AG20443 (cell line): ENCODE results near the gene LMF1.
"Not testable (repeated sequence)": the region's sequence is repeated elsewhere in the genome, so short reads cannot be mapped to it uniquely, and the experiment has no call there.

Source experiments
- DNase-seq: peaks from one replicate; pipeline ENCODE4 v3.0.0; 2012; ENCODE audit warnings: low spot score, mixed read lengths

The LMF1 gene

DNA sequence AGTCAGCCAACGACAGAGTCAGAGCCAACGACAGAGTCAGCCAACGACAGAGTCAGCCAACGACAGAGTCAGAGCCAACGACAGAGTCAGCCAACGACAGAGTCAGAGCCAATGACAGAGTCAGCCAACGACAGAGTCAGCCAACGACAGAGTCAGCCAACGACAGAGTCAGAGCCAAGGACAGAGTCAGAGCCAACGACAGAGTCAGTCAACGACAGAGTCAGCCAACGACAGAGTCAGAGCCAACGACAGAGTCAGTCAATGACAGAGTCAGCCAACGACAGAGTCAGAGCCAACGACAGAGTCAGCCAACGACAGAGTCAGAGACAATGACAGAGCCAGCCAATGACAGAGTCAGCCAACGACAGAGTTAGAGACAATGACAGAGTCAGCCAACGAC, 22.0 kb downstream of the LMF1 start:
- not testable (repeated sequence) for DNase-seq

- not testable (repeated sequence) for DNase-seq
Measured at GRCh38 chr16:947922-948303, 22.9 kb downstream of the LMF1 start.

DNA sequence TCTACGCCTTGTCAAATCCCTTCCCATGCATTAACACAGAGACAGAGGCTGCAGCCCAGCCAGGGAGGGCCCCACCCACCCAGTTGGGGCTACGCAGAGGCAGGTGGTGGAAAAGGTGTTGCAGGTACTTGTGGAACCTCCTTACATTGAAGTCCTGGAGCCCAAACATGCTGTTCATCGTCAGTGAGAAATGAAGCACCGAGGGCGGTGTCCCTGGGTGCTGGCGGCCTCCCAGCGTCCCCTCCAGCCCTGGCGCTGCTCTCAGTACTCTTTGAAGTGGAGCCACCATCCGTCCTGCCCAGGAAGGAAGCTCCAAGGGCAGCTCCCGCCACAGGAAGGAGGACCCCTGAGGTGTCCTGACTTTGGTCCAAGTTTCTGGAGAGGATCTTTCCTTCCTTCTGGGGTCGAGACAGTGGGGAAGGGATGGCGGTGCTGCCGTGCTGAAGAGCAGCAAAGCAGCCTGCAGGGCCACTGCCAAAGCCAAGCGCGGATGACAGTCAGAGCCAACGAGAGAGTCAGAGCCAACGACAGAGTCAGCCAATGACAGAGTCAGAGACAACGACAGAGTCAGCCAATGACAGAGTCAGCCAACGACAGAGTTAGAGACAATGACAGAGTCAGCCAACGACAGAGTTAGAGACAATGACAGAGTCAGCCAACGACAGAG, 23.4 kb downstream of the LMF1 start:
- no peak for DNase-seq

DNA sequence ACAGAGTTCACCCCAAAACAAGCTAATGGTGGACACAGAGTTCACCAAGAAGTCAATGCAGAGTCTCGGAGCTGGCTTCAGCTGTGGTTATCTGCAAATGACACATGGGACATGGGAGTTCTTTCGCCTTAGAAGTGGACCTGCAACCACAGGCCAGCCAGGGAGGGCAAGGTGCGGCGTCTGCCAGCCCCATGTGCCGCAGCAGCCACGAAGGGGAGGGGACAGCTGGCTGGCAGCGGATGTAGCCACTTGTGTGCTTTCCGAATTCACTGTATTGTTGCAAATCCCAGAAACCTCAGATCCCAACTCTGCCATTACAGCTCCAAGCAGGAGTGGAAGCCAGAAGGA, 24.8 kb downstream of the LMF1 start:
- DNase-seq, result no peak

DNA sequence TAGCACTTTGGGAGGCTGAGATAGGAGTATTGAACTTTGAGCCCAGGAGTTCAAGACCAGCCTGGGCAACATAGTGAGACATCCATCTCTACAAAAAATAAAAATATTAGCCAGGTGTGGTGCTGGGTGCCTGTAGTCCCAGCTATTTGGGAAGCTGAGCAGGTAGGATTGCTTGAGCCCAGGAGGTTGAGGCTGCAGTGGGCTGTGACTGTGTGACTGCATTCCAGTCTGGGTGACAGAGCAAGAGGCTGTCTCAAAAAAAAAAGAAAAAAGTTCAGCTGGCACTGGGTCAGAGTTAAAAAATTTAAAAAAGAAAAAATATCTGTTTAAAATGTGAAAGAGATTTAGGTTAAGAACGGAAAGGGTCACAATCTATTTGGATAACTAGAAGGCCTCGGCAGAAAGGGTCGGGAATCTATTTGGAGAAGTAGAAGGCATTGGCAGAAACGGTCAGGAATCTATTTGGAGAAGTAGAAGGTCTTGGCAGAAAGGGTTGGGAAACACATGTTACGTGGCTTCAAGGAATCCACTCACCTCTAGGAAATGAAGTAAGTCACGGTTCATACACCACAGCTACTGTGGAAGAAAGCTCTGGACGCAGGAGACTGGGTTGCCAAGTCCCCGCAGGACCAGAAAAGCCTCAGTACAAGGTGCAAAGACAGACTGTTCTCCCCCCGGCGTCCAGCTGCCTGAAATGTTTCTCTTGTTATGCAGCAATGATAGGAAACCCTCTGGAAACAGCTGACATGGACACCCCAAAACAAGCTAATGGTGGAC, 25.3 kb downstream of the LMF1 start:
- DNase-seq, result no peak

- DNase-seq, result no peak
Measured at GRCh38 chr16:943971-944370, 26.8 kb downstream of the LMF1 start.

DNA sequence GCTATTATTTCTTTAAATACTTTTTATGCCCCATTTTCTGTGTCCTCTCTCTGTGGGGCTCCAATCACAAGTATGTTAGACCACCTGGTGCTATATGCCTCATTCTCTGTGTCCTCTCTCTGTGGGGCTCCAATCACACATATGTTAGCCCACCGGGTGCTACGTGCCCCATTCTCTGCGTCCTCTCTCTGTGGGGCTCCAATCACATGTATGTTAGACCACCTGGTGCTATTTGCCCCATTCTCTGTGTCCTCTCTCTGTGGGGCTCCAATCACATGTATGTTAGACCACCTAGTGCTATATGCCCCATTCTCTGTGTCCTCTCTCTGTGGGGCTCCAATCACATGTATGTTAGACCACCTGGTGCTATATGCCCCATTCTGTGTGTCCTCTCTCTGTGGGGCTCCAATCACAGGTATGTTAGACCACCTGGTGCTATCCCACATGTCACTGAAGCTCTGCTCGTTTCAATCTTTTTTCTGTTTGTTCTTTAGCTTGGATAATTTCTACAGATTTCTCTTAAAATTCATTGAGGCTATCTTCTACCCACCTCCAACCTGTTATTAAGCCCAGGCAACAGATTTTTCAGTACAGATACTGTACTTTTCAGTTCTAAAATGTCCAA, 28.2 kb downstream of the LMF1 start:
- DNase-seq, result no peak

DNA sequence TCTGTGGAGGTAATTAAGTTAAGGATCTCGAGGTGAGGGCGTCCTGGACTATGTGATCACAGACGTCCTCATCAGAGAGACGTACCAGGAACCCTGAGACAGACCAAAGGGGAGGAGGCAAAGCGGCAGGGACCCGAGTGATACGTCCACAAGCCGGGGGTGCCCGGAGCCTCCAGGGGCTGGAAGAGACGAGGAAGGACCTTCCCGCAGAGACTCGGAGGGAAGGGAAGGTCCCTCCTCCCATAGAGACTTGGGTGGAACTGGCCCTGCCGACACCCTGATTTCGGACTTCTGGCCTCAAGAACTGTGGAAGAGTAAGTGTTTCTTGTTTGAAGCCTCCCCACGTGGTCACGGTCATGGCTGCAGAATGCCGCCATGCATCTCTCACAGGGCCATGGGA, 30.8 kb downstream of the LMF1 start:
- no peak for DNase-seq

DNA sequence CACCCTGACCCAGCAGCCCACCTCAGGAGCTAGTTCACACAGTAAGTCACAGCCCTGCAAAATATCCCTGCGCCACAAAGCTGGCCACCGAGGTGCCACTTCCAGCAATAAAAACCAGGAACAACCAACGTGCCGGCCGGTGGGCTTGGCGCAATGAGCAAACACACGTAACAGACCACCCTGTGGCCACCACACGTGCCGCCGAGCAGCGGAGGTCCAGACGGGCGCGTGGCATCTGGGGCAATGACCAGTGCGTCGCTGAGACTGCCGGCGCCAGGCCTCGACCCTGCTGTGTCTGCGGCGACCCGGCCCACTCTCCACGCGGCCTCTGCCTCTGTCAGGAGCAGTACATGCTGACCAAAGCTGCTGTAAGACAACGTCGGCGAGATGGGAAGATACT, 31.5 kb downstream of the LMF1 start:
- DNase-seq, result no peak

DNA sequence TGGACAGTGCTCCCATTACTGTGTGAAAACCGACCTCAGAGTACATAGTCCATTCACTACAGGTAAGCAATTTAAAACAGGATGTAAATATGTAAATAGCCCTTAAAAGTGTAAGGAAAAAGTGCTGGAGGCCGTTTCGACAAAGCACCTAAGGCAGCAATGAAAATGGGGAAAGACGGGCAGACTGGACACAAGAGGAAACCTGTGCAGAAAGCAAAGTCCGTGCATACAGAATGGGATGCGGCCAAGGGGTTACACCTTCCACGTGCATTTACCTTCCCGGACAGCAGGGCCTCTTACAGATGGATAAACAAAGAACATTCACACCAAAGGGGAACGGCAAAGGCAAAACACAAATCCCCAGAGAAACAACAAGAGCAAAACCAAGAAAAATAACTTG, 32.0 kb downstream of the LMF1 start:
- DNase-seq, result no peak

DNA sequence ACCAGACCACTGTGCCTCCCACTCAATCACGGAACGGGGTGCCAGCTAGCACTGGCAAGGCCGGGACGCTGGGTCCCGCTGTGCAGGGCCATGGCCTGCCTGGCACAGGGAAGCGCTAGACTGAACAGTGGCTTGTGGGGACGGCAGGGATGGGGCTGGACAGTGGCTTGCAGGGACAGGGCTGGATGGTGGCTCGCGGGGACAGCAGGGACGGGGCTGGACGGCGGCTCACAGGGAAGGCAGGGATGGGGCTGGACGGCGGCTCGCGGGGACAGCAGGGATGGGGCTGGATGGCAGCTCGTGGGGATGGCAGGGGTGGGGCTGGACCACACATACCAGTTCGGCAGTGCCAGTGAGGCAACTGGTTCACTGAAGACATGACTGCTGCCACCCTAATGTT, 32.6 kb downstream of the LMF1 start:
- no peak for DNase-seq

DNA sequence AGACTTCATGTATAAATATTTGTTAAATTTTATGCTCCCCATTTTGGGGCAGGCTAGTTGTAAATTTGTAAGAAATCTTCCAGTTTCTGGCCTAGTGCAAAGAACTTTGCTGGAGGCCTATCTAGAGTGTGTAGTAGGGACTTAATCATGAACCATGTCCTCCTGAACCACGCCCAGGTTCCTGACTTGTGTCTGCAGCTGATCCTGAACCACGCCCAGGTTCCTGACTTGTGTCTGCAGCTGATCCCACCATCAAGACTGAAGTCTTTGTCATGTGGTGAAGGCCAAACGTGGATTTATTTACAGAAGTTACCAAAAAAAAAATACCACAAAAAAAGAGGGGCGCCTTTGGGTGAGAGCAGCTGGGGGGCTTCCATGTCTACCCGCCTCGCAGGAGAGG, 33.1 kb downstream of the LMF1 start:
- DNase-seq, result no peak

- DNase-seq, result no peak
Measured at GRCh38 chr16:937311-937710, 33.5 kb downstream of the LMF1 start.

GRCh38 chr16:935684-936083, 35.1 kb downstream of the LMF1 start:
- no peak for DNase-seq

DNA sequence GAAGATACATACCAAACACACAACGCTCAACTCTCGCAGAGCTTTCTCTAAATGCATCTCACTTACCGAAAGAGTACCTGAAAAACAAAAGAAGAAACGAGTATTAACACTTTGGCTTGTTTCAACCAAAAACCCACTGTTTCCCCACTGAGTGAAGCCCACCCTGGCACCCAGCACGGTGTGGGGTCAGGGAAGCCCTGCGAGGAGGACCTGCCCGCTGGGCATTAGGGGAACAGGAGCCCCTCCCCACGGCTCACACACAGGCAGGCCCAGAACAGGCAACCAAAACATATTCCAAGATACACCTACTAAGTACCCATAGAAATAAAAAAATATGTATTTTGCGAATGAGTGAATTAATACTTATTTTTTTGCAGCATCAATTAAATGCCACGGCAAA, 36.6 kb downstream of the LMF1 start:
- no peak for DNase-seq

DNA sequence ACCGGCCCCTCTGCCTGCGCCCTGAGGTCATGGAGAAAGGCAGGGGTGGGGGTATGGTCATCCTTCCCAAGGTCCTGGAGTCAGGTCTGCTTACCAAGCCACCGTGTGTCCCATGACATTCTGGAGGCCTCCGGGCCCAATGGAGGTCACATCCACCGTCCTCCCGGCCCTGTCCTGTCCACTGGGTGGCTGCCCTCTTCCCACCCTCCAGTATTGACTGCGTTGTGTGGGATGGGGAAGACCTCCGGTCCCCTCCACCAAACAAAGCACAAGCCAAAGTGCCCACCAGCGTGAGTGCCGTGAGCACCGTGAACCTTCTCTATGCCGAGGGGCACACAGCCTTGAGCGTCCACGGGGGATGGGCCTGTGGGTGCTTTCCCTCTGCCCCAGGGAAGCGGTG, 37.2 kb downstream of the LMF1 start:
- no peak for DNase-seq

GRCh38 chr16:932831-933330, 37.9 kb downstream of the LMF1 start:
- no peak for DNase-seq

DNA sequence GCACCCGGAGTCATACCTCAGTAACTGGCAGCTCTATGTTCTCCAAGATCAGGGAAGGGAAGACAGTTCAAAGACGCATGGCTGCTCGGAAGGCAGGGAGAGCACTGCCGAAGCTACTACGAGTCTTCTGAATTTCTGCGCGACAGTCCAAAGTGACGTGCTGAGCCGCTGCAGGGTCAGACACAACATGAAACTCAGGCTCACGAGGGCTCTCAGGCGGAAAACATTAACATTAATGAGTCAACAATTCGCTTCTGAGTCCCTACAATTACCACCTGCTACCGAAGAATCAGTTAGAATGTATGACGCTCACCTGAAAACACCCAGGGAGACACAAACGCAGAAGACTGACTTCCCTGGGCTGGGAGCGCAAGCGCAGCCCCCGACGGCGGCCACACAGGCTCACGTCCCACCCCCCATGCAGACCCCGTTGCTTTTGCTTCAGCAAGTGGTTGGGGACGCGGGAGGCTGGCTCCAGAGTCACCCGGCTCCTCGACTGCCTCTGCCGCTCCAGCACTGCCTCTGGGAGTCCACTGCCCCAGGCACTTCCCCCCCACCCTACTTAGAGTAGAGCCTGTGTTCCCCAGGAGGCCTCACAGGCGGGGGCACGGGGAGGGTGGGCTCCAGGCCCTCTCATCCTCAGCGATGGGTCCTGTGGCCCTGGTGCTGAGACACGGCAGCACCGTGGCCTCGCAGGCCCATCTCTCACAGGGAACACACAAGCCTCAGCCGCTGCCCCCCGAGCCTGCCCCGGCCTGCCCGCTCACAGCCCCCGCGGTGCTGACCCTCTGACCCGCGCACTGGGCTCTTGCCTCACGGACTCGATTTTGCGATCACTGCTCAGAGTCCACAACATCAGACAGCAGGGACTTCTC, 38.9 kb downstream of the LMF1 start:
- no peak for DNase-seq

DNA sequence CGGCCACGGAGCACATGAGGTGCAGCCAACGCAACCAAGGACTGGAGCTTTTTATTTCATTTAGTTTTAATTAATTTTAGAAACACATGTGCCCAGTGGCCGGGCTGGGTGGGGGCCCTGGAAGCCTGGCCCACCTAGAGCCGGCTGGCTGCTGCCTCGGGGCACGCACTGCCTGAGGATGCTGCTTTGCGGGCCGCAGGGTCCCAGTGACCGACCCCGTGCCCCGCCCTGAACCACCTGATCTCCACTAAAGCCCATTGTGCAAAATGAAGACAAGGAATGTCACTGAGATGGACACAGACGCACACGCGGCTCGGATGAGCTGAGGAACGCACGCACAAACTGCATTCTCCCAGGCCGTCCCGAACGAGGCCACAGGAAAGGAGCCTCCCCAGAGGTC, 39.6 kb downstream of the LMF1 start:
- DNase-seq, result no peak

DNA sequence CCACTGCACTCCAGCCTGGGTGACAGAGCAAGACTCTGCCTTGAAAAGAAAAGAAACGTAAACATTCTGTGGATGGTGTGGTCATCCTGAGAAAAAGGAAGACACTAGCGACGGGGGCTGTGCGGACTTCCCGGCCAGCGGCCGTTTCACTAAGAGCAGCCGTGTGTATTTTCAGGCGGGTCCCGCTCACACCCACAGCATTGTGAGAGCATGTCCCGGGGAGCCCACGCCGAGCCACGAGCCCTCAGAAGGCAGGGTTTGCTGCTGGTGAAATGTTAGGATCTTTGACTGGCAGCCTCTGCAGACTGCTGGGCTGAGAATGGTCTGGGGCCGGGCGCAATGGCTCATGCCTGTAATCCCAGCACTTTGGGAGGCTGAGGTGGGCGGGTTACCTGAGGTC, 40.3 kb downstream of the LMF1 start:
- DNase-seq, result no peak

DNA sequence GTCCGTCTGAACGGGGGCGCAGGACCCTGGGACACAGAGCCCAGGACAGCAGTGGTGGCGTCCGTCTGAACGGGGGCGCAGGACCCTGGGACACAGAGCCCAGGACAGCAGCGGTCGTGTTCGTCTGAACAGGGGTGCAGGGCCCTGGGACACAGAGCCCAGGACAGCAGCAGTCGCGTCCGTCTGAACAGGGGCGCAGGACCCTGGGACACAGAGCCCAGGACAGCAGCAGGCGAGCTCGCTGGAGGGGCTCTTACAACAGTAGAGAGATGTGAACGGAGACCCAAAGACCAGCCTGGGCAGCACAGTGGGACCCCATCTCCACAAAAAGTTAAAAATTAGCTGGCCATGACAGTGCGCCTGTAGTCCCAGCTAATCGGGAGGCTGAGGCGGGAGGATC, 40.7 kb downstream of the LMF1 start:
- no peak for DNase-seq
